ENCODE measurements around the gene OR4L1.
"Not testable (repeated sequence)": the region's sequence is repeated elsewhere in the genome, so short reads cannot be mapped to it uniquely, and the experiment has no call there.

OR4L1 gene

GRCh38 chr14:20059745-20060144 lies at the start of gene OR4L1:
Gene OR4L1, plus strand, starts transcription at chr14:20060045. Its CDS starts 0 bp downstream, at chr14:20060045.
- DNase-seq (ENCODE audit: low read depth in 3 of 3, low spot score in 1 of 3) = no peak

GRCh38 chr14:20019257-20019865 lies 40.5 kb upstream of the OR4L1 start, which contains the start of gene OR4K14:
Gene OR4K14, minus strand, starts transcription at chr14:20019307. Its CDS starts 4,114 bp downstream, at chr14:20015193.
- DNase-seq (ENCODE audit: low read depth in 3 of 3, low spot score in 1 of 3) = no peak

GRCh38 chr14:20031058-20031457 lies 28.8 kb upstream of the OR4L1 start:
- DNase-seq (ENCODE audit: low read depth in 3 of 3, low spot score in 1 of 3) = no peak

GRCh38 chr14:20035449-20035848 lies 24.4 kb upstream of the OR4L1 start:
- DNase-seq (ENCODE audit: low read depth in 3 of 3, low spot score in 1 of 3) = no peak

- DNase-seq (ENCODE audit: low read depth in 3 of 3, low spot score in 1 of 3) = no peak
Measured at GRCh38 chr14:20035938-20036337, 23.9 kb upstream of the OR4L1 start, which contains the start of gene OR4K13. Gene OR4K13, minus strand, starts transcription at chr14:20036038. Its CDS starts 1,280 bp downstream, at chr14:20034758.

GRCh38 chr14:20044243-20044642 lies 15.6 kb upstream of the OR4L1 start:
- no peak for DNase-seq (ENCODE audit: low read depth in 3 of 3, low spot score in 1 of 3)

- no peak for DNase-seq (ENCODE audit: low read depth in 3 of 3, low spot score in 1 of 3)
Measured at GRCh38 chr14:20048202-20048601, 11.6 kb upstream of the OR4L1 start.

- no peak for DNase-seq (ENCODE audit: low read depth in 3 of 3, low spot score in 1 of 3)
Measured at GRCh38 chr14:20092050-20092449, 32.2 kb downstream of the OR4L1 start.

GRCh38 chr14:20093442-20093841 lies 33.6 kb downstream of the OR4L1 start:
- no peak for DNase-seq (ENCODE audit: low read depth in 3 of 3, low spot score in 1 of 3)

- not testable (repeated sequence) for DNase-seq (ENCODE audit: low read depth in 3 of 3, low spot score in 1 of 3)
Measured at GRCh38 chr14:20098926-20099770, 39.3 kb downstream of the OR4L1 start.

GRCh38 chr14:20110438-20110837 lies 50.6 kb downstream of the OR4L1 start, which contains the start of gene OR4K17:
Gene OR4K17, plus strand, starts transcription at chr14:20110739. Its CDS starts 6,761 bp downstream, at chr14:20117500.
- DNase-seq (ENCODE audit: low read depth in 3 of 3, low spot score in 1 of 3) = no peak

Data from stimulated activated CD4-positive, alpha-beta T cell treated with anti-CD3 and anti-CD28 coated beads, TNF-alpha, amount 100 ng/mL, for 1 hour (primary cell).